Endothelial cell of umbilical vein (primary cell): ENCODE measurements around the gene TIMM10.

Experiments used
- CTCF ChIP-seq, 2 donors: IDR thresholded peaks; 1 replicate in 1 of 2; 2 replicates in 1 of 2; pipeline ENCODE4 v1.5.1; 2011; ENCODE audit warnings: low read length in 2 of 2, mild to moderate bottlenecking in 2 of 2, moderate library complexity in 2 of 2, control low read depth in 1 of 2, inconsistent platforms in 1 of 2, low read depth in 1 of 2; ENCODE audit not compliant: insufficient read depth in 1 of 2; ENCODE audit errors: extremely low read depth in 1 of 2
- EZH2 ChIP-seq: IDR thresholded peaks from 2 replicates; pipeline ENCODE4 v1.6.1; 2012; ENCODE audit warnings: borderline replicate concordance, low read depth, mild to moderate bottlenecking, moderate library complexity, low read length, inconsistent platforms; ENCODE audit not compliant: severe bottlenecking
- FOS ChIP-seq: IDR thresholded peaks from 2 replicates; pipeline ENCODE4 v1.6.1; 2011; ENCODE audit warnings: mild to moderate bottlenecking, low read length, moderate library complexity, borderline replicate concordance; ENCODE audit not compliant: insufficient read depth
- GATA2 ChIP-seq: IDR thresholded peaks from 2 replicates; pipeline ENCODE4 v1.7.0; 2011; ENCODE audit warnings: low read depth, mild to moderate bottlenecking, moderate library complexity, mixed read lengths, low read length; ENCODE audit not compliant: insufficient read length, insufficient read depth
- JUN ChIP-seq: IDR thresholded peaks from 2 replicates; pipeline ENCODE4 v1.6.1; 2011; ENCODE audit warnings: borderline replicate concordance, low read depth; ENCODE audit not compliant: insufficient read length, insufficient read depth
- MAX ChIP-seq: IDR thresholded peaks from 2 replicates; pipeline ENCODE4 v1.6.1; 2011; ENCODE audit not compliant: insufficient read depth, insufficient read length
- MYC ChIP-seq: IDR thresholded peaks from one replicate; pipeline ENCODE4 v1.6.1; 2011; ENCODE audit warnings: mild to moderate bottlenecking, low read depth, low read length
- POLR2A ChIP-seq: IDR thresholded peaks from 2 replicates; pipeline ENCODE4 v1.6.1; 2012; ENCODE audit warnings: low read depth, mild to moderate bottlenecking, control low read depth, low read length
- POLR2AphosphoS5 ChIP-seq: IDR thresholded peaks from 2 replicates; pipeline ENCODE4 v1.6.1; 2012; ENCODE audit warnings: low read depth, mild to moderate bottlenecking, control low read depth, low read length, moderate library complexity; ENCODE audit not compliant: insufficient read depth

GRCh38 chr11:57541169-57541568, 10.6 kb upstream of the TIMM10 start:
- no peak for TF ChIP-seq CTCF (IDR thresholded peaks at IDR 0.05; ENCODE audit: extremely low read depth in 1 of 2, insufficient read depth in 1 of 2, low read depth in 1 of 2, low read length in 2 of 2)
- TF ChIP-seq MAX = no peak
- TF ChIP-seq POLR2A = no peak
- no peak for TF ChIP-seq JUN
- no peak for TF ChIP-seq POLR2AphosphoS5
- TF ChIP-seq EZH2 = no peak
- no peak for TF ChIP-seq MYC
- no peak for TF ChIP-seq FOS
- TF ChIP-seq GATA2 = no peak
